GM12878 (cell line): Measurements from ENCODE around the gene MSH5. TPM values are rescaled to one million over a fixed set of nuclear protein-coding genes. Genes with fewer than 3 reads are reported as not detected.
A peak's percentile ranks its signal among the peaks of the same experiment; 100 is the strongest.

ENCODE experiments used
- CHD2 ChIP-seq: IDR thresholded peaks from 2 replicates; pipeline ENCODE4 v1.6.1; 2011; ENCODE audit warnings: low read depth, low read length, improper control_type of control experiment, borderline replicate concordance
- IKZF1 ChIP-seq: fragments of 450-650 bp; conservative IDR thresholded peaks from 2 replicates; pipeline ENCODE4 v1.6.1; 2017; ENCODE audit warnings: antibody characterized with exemption, mild to moderate bottlenecking
- NFIC ChIP-seq: IDR thresholded peaks from 2 replicates; pipeline ENCODE4 v1.6.1; 2012; ENCODE audit warnings: low read depth, mild to moderate bottlenecking, inconsistent platforms, low read length, moderate library complexity
- NR2F1 ChIP-seq: fragments of 450-650 bp; conservative IDR thresholded peaks from 2 replicates; pipeline ENCODE4 v1.6.1; 2017; ENCODE audit warnings: mild to moderate bottlenecking
- RB1 ChIP-seq: fragments of 450-650 bp; formaldehyde crosslinking; IDR thresholded peaks from 2 replicates; pipeline ENCODE4 v1.6.1; 2017; ENCODE audit warnings: mild to moderate bottlenecking, borderline replicate concordance
- RBBP5 ChIP-seq: fragments of 200-600 bp; sonication (generic); conservative IDR thresholded peaks from 2 replicates; pipeline ENCODE4 v1.6.1; 2016
- SREBF2 ChIP-seq: IDR thresholded peaks from 2 replicates; pipeline ENCODE4 v1.6.1; 2012; ENCODE audit warnings: mild to moderate bottlenecking, low read length
- TBL1XR1 ChIP-seq: IDR thresholded peaks from 2 replicates; pipeline ENCODE4 v1.6.1; 2012; ENCODE audit warnings: low read depth, low read length, improper control_type of control experiment
- YY1 ChIP-seq: IDR thresholded peaks from 2 replicates; pipeline ENCODE4 v1.6.1; 2011; ENCODE audit warnings: low read depth, mild to moderate bottlenecking, low read length
- polyA plus RNA-seq, 11 experiments: library from polyadenylated mRNA; depleted of rRNA in 4 of 11; unstranded in 6 of 11; stranded (reverse) in 5 of 11; fragments of >200 nt; fragmentation: Nextera tagmentation in 4 of 11; fragmentation: Illumina TruSeq in 1 of 11; extraction: Ambion mirVana in 4 of 11; extraction: Trizol in 1 of 11; gene quantifications; 1 replicate in 1 of 11; 2 replicates in 10 of 11; pipeline versions ENCODE4 v1.2.1 to v1.2.3, GENCODE V29; 2011 to 2016; ENCODE audit warnings: inconsistent platforms in 2 of 11, missing spikeins in 2 of 11, low read depth in 1 of 11
- total RNA-seq, 4 experiments: library from RNA; depleted of rRNA in 3 of 4; stranded (reverse); fragments of >200 nt in 3 of 4; fragmentation: Illumina TruSeq in 1 of 4; extraction: Trizol in 1 of 4; gene quantifications; 2 replicates each; pipeline versions ENCODE4 v1.2.1 to v1.2.3, GENCODE V29; 2013 to 2021
- TF ChIP-seq, protein P1 (sequence below): fragments of 150-350 bp; IDR thresholded peaks from 2 replicates; pipeline ENCODE4 v1.6.1; 2016; ENCODE audit warnings: low read depth, low read length
- TF ChIP-seq, protein P2 (sequence below): IDR thresholded peaks from 2 replicates; pipeline ENCODE4 v1.6.1; 2012; ENCODE audit warnings: mild to moderate bottlenecking, low read depth, low read length
- TF ChIP-seq, protein P3 (sequence below): IDR thresholded peaks from 2 replicates; pipeline ENCODE4 v1.6.1; 2012; ENCODE audit warnings: improper control_type of control experiment, low read depth, low read length; ENCODE audit not compliant: insufficient replicate concordance
- TF ChIP-seq, protein P4 (sequence below): IDR thresholded peaks from 2 replicates; pipeline ENCODE4 v1.6.1; 2012; ENCODE audit warnings: low read depth, low read length, improper control_type of control experiment
- TF ChIP-seq, protein P5 (sequence below): fragments of 450-650 bp; IDR thresholded peaks from 2 replicates; pipeline ENCODE4 v1.6.1; 2018; ENCODE audit warnings: mild to moderate bottlenecking, low read depth, moderate library complexity; ENCODE audit not compliant: partially characterized antibody

The MSH5 gene
- total and polyA plus RNA-seq, 10 of the 15 experiments (the other 5 are each of a cell fraction or from before 2014, with no cell fraction given): 9.1 to 52.7 (median 30.0) TPM

DNA sequence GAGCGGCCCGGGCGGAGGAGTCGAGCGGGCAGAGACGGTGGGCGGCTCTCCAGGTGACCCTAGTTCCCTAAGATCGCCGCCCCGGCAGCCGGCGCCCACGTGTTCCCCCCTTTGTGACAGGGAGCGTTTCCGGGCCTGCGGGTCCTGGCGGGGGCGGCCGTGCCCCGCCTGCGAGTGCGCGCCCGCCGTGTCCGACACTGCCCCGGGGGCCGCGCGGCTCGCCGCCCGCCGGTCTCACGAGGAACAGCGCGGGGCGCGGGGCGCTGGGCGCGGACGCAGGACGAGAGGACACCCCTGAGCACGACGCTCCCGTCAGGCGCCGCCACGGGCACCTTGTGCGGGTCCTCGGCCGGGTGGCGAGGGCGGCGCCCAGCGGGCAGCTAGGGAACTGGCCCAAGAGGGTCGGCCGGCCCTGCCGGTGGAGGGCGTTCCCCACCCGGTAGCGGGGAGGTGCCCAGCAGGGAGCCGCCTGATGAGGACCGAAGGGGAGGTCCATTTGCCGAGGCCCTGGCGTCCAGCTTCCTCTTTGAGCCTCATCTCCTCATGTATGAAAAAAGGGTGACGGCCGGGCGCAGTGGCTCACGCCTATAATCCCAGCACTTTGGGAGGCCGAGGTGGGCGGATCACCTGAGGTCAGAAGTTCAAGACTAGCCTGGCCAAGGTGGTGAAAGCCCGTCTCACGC, 56.0 kb downstream of the MSH5 start, which contains the start of gene VARS1 (continued):
- TF ChIP-seq, protein P1, sequence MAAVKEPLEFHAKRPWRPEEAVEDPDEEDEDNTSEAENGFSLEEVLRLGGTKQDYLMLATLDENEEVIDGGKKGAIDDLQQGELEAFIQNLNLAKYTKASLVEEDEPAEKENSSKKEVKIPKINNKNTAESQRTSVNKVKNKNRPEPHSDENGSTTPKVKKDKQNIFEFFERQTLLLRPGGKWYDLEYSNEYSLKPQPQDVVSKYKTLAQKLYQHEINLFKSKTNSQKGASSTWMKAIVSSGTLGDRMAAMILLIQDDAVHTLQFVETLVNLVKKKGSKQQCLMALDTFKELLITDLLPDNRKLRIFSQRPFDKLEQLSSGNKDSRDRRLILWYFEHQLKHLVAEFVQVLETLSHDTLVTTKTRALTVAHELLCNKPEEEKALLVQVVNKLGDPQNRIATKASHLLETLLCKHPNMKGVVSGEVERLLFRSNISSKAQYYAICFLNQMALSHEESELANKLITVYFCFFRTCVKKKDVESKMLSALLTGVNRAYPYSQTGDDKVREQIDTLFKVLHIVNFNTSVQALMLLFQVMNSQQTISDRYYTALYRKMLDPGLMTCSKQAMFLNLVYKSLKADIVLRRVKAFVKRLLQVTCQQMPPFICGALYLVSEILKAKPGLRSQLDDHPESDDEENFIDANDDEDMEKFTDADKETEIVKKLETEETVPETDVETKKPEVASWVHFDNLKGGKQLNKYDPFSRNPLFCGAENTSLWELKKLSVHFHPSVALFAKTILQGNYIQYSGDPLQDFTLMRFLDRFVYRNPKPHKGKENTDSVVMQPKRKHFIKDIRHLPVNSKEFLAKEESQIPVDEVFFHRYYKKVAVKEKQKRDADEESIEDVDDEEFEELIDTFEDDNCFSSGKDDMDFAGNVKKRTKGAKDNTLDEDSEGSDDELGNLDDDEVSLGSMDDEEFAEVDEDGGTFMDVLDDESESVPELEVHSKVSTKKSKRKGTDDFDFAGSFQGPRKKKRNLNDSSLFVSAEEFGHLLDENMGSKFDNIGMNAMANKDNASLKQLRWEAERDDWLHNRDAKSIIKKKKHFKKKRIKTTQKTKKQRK: no peak
- TF ChIP-seq, protein P2, sequence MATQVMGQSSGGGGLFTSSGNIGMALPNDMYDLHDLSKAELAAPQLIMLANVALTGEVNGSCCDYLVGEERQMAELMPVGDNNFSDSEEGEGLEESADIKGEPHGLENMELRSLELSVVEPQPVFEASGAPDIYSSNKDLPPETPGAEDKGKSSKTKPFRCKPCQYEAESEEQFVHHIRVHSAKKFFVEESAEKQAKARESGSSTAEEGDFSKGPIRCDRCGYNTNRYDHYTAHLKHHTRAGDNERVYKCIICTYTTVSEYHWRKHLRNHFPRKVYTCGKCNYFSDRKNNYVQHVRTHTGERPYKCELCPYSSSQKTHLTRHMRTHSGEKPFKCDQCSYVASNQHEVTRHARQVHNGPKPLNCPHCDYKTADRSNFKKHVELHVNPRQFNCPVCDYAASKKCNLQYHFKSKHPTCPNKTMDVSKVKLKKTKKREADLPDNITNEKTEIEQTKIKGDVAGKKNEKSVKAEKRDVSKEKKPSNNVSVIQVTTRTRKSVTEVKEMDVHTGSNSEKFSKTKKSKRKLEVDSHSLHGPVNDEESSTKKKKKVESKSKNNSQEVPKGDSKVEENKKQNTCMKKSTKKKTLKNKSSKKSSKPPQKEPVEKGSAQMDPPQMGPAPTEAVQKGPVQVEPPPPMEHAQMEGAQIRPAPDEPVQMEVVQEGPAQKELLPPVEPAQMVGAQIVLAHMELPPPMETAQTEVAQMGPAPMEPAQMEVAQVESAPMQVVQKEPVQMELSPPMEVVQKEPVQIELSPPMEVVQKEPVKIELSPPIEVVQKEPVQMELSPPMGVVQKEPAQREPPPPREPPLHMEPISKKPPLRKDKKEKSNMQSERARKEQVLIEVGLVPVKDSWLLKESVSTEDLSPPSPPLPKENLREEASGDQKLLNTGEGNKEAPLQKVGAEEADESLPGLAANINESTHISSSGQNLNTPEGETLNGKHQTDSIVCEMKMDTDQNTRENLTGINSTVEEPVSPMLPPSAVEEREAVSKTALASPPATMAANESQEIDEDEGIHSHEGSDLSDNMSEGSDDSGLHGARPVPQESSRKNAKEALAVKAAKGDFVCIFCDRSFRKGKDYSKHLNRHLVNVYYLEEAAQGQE: no peak
- TF ChIP-seq IKZF1 (peak; percentile 95), TBL1XR1 (no peak), CHD2 (no peak), YY1 (peak; percentile 58), RB1 (peak; percentile 97), RBBP5 (no peak), NR2F1 (peak; percentile 76), NFIC (no peak), SREBF2 (no peak)
- TF ChIP-seq, protein P3, sequence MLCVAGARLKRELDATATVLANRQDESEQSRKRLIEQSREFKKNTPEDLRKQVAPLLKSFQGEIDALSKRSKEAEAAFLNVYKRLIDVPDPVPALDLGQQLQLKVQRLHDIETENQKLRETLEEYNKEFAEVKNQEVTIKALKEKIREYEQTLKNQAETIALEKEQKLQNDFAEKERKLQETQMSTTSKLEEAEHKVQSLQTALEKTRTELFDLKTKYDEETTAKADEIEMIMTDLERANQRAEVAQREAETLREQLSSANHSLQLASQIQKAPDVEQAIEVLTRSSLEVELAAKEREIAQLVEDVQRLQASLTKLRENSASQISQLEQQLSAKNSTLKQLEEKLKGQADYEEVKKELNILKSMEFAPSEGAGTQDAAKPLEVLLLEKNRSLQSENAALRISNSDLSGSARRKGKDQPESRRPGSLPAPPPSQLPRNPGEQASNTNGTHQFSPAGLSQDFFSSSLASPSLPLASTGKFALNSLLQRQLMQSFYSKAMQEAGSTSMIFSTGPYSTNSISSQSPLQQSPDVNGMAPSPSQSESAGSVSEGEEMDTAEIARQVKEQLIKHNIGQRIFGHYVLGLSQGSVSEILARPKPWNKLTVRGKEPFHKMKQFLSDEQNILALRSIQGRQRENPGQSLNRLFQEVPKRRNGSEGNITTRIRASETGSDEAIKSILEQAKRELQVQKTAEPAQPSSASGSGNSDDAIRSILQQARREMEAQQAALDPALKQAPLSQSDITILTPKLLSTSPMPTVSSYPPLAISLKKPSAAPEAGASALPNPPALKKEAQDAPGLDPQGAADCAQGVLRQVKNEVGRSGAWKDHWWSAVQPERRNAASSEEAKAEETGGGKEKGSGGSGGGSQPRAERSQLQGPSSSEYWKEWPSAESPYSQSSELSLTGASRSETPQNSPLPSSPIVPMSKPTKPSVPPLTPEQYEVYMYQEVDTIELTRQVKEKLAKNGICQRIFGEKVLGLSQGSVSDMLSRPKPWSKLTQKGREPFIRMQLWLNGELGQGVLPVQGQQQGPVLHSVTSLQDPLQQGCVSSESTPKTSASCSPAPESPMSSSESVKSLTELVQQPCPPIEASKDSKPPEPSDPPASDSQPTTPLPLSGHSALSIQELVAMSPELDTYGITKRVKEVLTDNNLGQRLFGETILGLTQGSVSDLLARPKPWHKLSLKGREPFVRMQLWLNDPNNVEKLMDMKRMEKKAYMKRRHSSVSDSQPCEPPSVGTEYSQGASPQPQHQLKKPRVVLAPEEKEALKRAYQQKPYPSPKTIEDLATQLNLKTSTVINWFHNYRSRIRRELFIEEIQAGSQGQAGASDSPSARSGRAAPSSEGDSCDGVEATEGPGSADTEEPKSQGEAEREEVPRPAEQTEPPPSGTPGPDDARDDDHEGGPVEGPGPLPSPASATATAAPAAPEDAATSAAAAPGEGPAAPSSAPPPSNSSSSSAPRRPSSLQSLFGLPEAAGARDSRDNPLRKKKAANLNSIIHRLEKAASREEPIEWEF: no peak
- TF ChIP-seq, protein P4, sequence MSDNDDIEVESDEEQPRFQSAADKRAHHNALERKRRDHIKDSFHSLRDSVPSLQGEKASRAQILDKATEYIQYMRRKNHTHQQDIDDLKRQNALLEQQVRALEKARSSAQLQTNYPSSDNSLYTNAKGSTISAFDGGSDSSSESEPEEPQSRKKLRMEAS: peak; percentile 93
- TF ChIP-seq, protein P5, sequence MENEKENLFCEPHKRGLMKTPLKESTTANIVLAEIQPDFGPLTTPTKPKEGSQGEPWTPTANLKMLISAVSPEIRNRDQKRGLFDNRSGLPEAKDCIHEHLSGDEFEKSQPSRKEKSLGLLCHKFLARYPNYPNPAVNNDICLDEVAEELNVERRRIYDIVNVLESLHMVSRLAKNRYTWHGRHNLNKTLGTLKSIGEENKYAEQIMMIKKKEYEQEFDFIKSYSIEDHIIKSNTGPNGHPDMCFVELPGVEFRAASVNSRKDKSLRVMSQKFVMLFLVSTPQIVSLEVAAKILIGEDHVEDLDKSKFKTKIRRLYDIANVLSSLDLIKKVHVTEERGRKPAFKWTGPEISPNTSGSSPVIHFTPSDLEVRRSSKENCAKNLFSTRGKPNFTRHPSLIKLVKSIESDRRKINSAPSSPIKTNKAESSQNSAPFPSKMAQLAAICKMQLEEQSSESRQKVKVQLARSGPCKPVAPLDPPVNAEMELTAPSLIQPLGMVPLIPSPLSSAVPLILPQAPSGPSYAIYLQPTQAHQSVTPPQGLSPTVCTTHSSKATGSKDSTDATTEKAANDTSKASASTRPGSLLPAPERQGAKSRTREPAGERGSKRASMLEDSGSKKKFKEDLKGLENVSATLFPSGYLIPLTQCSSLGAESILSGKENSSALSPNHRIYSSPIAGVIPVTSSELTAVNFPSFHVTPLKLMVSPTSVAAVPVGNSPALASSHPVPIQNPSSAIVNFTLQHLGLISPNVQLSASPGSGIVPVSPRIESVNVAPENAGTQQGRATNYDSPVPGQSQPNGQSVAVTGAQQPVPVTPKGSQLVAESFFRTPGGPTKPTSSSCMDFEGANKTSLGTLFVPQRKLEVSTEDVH: no peak
